AG04449 (cell line): ENCODE results near the gene KRT83.

ENCODE experiments used
- CTCF ChIA-PET: fragments of 350-600 bp; formaldehyde crosslinking; extraction: SDS; loops from one replicate; lab custom pipeline; 2021; ENCODE audit warnings: antibody characterized with exemption; lab: Yijun Ruan, JAX
- POLR2A ChIA-PET: fragments of 400-600, 350-600 bp; formaldehyde crosslinking; extraction: SDS; loops from one replicate; lab custom pipeline; 2020; ENCODE audit warnings: antibody characterized with exemption, inconsistent platforms; lab: Yijun Ruan, JAX
- DNase-seq: peaks from one replicate; pipeline ENCODE4 v3.0.0-alpha.2; 2010; ENCODE audit warnings: low read depth, low spot score
- H3K4me3 ChIP-seq: 2 replicates; pipeline ENCODE4 v1.5.1; 2011; ENCODE audit warnings: low read depth, mild to moderate bottlenecking, control low read depth, low read length
- CTCF ChIP-seq: IDR thresholded peaks from one replicate; pipeline ENCODE4 v1.5.1; 2011; ENCODE audit warnings: mild to moderate bottlenecking, moderate library complexity, low read length, control low read depth, inconsistent platforms; ENCODE audit not compliant: insufficient read depth; ENCODE audit errors: missing control alignments

The KRT83 gene

DNA sequence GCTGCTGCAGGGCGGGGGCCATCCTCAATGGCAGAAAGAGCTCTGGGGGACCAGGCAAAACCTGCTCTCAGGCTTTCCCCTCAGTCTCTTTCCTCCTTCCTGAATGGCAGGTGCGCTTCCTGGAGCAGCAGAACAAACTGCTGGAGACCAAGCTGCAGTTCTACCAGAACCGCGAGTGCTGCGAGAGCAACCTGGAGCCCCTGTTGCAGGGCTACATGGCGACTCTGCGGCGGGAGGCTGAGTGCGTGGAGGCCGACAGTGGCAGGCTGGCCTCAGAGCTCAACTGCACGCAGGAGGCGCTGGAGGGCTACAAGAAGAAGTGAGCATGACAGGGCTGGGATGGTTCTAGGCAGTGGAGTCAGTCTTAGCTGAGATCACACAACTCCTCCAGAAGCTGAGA, 22.9 kb upstream of the KRT83 start:
- POLR2A ChIA-PET = no interaction called here
- DNase-seq = no peak
- no peak for TF ChIP-seq CTCF
- H3K4me3 ChIP-seq = no peak overlapping the region
- CTCF ChIA-PET = interaction anchor here (1.1 to 3.0 kb wide), 2 partner anchors 15 to 85 kb away, joined by 4 to 18 read pairs; no protein-coding TSS in a partner anchor

- CTCF ChIA-PET = interaction anchor here (1.9 kb wide), 1 partner anchor 16 kb away, joined by 11 read pairs; no protein-coding TSS in a partner anchor
- DNase-seq = no peak
- H3K4me3 ChIP-seq = no peak overlapping the region
- no peak for TF ChIP-seq CTCF
- POLR2A ChIA-PET = no interaction called here
Observed at GRCh38 chr12:52343550-52343949, 22.4 kb upstream of the KRT83 start.

GRCh38 chr12:52342781-52343490, 21.7 kb upstream of the KRT83 start:
- ChIA-PET POLR2A (no interaction called here), CTCF (interaction anchor here (0.6 to 1.9 kb wide), 3 partner anchors 15 to 537 kb away, joined by 3 to 11 read pairs (median 4); no protein-coding TSS in a partner anchor)
- no peak for DNase-seq
- TF ChIP-seq CTCF = no peak
- H3K4me3 ChIP-seq = no peak overlapping the region

- no peak overlapping the region for H3K4me3 ChIP-seq
- POLR2A ChIA-PET = no interaction called here
- CTCF ChIA-PET = interaction anchor here (5.0 kb wide), 1 partner anchor 14 kb away, joined by 57 read pairs; no protein-coding TSS in a partner anchor
- TF ChIP-seq CTCF = no peak
- DNase-seq = no peak
Observed at GRCh38 chr12:52341066-52341580, 19.9 kb upstream of the KRT83 start.

GRCh38 chr12:52338241-52338960, 17.2 kb upstream of the KRT83 start:
- DNase-seq = no peak
- ChIA-PET CTCF (interaction anchor here (1.5 to 5.0 kb wide), 6 partner anchors 11 to 547 kb away, joined by 4 to 57 read pairs (median 4); no protein-coding TSS in a partner anchor), POLR2A (no interaction called here)
- no peak overlapping the region for H3K4me3 ChIP-seq
- TF ChIP-seq CTCF = no peak

DNA sequence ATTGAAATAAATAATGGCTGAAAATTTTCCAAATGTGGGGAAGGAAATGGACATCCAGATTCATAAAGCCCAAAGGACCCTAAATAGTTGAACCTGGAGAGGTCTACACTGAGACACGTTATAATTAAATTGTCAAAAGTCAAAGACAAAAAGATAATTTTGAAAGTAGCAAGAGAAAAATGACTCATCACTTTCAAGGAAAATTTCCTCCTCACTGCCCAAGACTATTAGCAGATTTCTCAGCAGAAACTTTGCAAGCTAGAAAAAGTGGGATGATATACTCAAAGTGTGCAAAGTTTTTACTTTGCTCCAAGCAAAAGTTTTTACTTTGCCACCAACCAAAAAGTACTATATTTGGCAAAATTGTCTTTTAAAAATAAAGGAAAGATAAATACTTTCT, 15.9 kb upstream of the KRT83 start:
- DNase-seq = no peak
- TF ChIP-seq CTCF = no peak
- CTCF ChIA-PET = interaction anchor here (1.5 to 5.0 kb wide), 4 partner anchors 10 to 548 kb away, joined by 4 to 57 read pairs (median 4); no protein-coding TSS in a partner anchor
- POLR2A ChIA-PET = no interaction called here
- no peak overlapping the region for H3K4me3 ChIP-seq
